GM18519 (cell line): ENCODE data around the gene RASA1.

Experiments used
- ATAC-seq: cut with Tn5 transposase; IDR thresholded peaks from one replicate; pipeline ENCODE4 v1.9.1; 2021; ENCODE audit warnings: mild to moderate bottlenecking, moderate library complexity; ENCODE audit not compliant: unreplicated experiment, low FRiP score

RASA1 gene

DNA sequence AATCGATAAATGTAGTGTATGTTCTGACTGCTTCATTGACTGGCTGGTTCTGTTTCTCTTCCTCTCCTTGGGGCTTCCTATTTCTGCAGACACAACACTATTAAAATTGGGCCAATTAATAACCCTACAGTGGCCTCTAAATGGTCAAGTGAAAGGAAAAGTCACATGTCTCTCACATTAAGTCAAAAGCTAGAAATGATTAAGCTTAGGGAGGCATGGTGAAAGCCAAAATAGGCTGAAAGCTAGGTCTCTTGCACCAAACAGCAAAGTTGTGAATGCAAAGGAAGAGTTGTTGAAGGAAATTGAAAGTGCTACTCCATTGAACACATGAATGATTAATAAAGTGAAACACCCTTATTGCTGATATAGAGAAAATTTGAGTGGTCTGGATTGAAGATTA lies 86.8 kb downstream of the RASA1 start:
- ATAC-seq = no peak

DNA sequence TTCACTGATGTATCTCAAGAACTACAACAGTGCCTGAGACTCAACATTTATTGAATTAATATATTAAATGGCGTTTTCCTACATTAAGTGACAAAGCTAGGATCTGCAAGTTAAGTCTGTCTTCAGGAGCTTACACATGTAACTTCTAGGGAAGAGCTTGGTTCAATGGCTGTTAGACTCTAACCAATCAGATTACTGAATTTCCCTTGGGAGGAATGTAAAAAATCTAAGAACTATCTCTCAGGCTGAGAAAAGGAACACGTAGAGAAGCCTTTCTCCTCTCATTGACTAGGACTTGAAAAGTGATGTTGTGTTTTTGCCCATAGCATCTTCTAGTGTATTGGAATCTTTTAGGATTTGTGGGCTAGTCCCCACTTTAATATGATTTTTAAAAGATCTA lies 91.4 kb downstream of the RASA1 start:
- ATAC-seq = no peak

DNA sequence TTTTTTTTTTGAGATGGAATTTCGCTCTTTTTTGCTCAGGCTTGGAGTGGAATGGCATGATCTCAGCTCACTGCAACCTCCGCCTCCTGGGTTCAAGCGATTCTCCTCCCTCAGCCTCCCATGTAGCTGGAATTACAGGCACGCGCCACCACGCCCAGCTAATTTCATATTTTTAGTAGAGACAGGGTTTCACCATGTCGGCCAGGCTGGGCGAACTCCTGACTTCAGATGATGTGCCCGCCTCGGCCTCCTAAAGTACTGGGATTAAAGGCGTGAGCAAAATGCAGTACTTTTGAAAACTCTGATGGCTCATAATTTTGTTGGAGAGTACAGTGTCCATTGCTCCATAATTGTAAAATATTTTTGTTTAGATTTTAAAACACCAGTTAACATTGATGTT lies 92.4 kb downstream of the RASA1 start:
- ATAC-seq = no peak

DNA sequence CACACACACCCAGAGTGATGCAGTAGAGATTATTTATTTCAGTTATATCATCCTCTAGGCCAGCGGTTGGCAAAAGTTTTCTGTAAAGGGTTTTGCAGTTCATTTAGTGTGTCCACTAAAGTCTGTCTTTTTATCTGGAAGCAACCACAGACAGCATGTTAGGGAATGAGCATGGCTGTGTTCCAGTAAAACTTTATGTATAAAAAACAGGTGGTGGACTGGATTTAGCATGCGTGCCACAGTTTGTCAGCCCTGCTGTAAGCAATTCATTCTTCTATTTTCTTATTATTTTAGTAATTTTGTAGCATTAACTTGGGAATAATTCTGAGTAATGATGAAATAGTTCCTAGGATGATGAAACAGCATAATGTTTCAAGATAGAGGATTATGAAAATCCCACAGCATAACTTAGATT lies 93.4 kb downstream of the RASA1 start:
- ATAC-seq = no peak

DNA sequence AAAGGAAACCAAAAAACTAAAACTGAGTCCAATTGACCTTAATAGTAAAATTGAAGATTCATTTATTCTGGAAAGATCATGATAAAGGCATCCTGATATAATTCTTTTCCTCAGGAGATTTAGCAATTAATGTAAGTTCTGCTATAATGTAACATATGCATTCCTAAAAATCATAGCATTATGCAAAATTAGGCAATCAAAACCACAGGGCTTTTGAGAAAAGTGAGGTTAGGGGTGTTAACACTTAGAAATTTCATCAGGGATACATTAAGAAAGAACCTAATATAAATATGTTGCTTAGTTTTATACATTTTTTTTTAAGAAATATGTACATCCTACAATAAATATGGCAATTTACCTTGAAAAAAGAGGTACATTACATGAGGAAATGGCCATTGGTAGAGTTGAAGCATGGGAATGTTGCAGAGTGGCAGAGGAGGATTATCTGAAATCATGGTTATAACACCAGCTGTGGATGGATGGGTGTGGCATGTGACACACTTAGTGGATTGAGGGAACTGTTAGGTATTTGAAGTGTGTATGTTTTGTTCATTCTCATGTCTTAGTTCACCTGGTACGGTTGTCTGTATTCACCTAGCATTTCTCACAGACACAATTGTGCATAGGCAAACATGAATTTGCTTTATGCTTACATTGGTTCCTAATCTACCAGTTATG lies 94.0 kb downstream of the RASA1 start:
- ATAC-seq = no peak

DNA sequence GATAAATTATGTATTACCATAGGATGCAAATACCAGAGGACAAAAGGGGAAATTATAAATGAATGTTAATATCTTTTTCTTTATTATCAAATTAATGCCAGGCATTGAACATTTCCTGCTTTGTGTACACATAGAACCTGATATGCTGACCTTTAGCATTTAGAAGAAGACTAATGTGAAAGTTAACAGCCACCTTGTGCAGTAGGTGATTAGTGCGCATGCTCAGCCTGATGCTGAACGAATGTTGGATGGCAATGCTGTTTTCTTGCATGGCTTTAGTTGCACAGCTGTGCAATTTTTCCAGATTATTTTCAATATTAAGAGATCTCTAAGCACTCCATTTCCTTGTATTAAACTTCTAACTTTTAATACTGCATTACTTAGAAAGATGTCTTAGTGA lies 99.6 kb downstream of the RASA1 start:
- ATAC-seq = no peak

DNA sequence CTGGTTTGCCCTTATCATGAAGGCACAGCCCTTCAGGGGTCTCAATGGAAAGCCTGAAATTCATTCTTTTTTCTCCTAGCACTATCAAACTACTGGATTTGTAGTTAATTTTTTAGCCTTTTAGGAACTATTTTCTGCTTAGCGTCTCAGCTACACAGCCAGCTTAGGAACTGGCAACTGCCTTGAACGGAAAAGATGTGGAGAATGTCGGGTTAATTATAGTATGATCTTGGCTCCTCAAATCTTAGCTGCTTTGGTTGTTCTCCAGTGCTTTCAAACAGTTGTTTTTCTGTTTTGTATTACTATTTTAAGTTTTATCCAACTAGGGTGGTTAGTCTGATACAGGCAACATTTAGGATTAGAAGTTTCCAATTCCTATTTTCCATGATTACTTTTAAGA lies 100.9 kb downstream of the RASA1 start:
- no peak for ATAC-seq

DNA sequence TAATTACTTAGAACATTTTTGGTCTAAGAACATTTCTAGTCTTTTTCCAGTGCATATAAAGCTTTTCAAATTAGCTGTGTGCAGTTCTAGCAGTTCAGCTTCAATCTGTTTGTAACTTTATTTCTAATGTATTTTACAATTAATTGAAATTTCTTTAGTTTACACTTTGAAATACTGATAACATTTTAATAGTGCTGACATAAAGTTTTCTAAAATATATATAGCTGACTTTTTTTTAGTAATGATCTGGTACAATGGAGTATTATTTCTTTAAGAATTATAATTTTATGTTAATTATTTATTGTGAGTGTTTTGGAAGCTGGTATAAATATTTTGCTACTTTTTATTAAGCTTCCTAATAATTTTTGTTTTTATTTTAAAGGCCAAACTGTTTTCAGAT lies 101.7 kb downstream of the RASA1 start:
- no peak for ATAC-seq

DNA sequence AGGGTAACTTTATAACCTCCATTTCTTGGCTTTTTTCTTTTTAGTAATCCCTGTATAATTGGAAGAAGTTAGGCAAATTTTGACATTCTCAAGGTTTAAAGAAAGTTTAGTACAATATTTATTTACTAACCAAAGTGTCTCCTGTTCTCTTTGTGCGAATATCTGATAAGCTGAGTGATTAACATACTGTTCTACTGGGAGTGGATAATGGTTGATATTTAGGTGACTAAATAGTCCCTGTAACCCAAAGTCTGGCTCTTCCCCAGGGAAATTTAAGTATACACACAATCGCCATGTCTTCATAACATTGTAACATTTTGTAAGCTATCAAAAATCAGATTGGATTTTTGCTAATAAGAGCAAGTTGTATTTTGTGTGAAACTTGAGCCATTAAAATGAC lies 105.0 kb downstream of the RASA1 start:
- ATAC-seq = no peak

DNA sequence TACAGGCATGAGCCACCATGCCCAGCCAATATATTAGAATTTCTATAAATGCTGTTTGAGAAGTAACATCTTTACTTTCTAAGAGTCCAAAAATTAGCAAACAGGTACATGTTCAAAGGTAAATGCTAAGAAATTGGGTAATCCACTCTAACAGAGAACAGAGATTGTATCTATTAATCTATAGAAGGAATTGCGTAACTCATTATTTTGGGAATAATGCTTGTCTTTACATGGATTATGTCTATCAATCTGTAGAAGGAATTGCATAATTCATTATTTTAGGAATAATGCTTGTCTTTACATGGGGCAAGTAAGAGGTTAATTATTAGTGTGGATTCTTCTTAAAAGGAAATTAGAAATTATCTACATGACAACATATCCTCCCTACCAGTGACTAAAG lies 114.5 kb downstream of the RASA1 start:
- ATAC-seq = no peak

DNA sequence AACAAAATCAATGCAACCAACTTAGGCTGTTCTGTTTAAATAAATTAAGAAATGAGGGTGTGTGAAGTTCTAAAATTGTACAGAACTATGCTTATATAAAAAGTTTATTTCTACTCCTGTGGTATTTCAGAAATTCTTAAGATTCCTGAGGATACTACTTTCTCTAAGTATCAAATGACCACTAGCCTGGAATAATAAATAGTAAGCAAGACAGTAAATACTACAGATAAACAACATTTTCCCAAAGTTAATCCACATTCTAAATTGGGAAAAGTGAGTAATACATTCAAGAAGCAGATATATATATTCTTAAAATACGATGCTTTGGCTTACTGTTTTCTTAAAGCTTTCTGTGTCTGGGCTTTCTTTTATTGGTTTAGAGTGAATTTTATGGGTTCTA lies 115.5 kb downstream of the RASA1 start:
- no peak for ATAC-seq

DNA sequence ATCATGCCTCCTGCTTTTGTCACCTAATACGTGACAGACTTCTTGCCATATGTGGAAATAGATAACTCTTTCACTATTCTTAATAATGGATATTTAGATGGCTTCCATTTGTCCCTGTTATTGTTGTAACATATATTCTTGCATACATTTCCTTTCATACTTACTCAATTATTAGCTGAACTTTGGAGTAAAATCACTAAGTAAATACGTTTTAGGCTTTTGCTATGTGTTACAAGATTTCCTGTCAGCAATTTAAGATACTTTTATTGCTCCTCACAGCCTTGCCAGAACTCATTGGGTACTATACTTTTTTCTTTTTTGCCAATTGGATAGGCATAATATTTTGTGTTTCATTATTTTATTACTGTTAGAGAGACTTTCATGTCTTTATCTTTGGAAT lies 118.1 kb downstream of the RASA1 start:
- ATAC-seq = no peak

DNA sequence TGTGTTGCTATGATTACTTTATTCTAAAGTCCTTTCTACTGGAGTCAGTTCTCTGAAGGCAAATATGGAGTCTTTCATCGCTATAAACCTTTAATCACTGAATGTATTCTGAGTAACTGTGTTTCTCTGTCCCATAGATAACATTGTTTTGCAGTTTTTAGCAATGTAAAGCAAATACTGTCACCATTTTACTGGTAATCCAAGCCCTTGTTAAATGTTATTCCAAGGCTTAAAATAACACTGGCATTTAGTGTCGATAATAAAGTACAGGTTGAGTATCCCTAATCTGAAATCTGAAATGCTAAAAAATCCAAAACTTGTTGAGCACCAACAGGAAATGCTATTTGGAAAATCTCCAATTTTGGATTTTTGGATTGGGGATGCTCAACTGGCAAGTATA lies 120.4 kb downstream of the RASA1 start:
- ATAC-seq = no peak

DNA sequence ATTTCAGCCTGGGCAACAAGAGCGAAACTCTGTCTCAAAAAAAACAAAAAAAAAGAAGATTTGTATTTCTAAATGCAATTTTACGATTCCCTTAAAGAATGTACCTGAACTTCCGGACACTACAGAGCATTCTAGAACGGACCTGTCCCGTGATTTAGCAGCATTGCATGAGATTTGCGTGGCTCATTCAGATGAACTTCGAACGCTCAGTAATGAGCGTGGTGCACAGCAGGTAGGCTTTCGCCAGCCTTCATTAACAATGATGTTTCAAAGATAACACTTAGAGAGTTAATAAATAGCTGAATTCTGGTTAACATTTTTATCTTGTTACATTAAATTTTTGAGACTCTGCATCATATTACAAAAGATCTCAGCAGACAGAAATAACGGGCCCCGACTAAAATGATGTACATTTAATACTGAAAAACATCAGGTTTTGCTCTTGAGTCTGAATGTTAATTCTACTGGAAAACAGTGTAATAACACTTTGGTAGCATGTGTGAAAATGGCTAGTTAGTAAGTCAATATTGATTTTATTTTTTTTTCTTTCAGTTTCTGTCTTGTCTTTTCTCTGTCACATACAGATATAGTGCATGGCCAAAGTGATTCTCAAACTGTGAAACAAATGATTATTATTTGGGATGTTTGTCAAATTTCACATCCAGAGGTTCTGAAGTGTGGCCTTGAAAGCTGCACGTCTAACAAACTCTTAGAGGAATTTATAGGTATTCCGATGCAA lies 121.8 kb downstream of the RASA1 start:
- ATAC-seq = no peak

DNA sequence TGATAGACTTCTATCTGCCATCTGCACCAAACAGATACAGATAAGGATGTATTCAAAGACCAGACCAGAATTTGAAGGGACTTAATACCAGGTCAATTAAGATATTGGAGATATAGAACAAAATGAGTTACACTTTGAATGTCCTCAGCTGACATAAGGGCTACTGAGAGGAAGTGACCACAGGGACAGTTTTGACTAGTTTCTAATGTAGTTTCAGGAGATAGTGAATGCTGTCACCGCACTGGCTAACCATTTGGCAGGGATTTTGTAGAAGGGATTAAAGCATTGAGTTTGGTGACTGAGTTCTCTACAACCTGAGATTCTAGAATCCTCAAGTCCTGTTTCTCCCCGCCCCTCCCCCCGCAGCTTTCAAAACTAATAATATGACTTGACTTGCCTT lies 122.4 kb downstream of the RASA1 start:
- no peak for ATAC-seq

DNA sequence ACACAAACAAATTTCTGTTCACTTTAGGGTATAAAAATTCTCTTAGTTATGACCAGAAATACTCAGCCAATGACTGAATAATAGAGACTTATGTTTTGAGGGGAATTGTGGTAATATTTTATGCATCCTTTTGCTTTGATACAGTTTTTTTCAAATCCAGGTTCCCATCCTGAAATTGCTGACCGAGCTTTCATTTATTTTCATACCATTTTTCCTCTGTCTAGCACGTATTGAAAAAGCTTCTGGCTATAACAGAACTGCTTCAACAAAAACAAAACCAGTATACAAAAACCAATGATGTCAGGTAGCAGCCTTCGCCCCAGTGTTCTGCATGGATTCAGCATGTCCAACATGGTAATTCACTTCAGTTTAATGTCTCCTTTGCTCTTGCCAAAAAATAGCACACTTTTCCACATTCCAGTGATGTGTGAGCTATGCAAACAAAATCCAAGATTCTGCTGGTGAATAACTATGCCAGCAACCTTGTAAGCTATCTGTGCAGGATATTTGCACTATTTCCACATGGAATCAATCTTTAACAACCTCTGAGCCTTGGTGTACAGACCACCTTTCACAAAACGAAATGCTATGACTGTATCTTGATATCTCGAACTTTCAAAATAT lies 123.0 kb downstream of the RASA1 start:
- ATAC-seq = no peak

DNA sequence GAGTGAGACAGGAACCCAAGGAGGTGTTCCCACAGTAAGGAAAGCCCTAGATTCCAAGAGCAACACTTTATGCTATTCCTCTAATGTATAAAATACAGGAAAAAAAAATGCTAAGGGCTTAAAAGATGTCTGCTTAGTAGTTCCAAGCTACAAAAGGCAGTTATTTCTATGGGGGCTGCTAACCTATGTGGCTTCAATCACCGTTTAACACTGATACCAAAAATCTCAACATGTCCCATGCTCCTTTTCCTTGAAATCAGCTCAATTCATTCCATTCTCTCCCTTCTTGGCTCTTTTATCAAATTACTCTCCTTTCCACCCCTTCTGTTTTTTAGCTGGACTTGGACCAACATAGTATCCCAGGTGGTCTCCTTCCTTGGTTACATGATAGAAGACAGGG lies 124.5 kb downstream of the RASA1 start:
- no peak for ATAC-seq

DNA sequence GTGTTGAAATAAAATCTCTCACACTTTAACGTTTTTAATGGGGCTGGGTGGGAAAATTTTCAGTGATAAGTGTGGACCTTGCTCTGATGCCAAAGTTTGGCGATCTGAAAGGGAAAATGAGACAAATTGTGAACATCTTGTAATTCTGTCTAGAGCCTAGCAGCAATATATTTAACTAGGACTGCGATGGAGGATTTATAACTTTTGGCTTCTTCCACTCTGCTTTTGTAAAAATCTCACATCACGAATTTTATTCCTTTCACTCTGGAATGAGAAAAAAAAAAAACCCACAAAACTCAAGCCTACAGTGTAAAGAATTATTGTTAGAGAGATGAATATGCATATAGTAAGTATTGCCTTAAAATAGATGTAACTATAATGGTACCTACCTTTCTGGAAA lies 125.1 kb downstream of the RASA1 start:
- no peak for ATAC-seq

DNA sequence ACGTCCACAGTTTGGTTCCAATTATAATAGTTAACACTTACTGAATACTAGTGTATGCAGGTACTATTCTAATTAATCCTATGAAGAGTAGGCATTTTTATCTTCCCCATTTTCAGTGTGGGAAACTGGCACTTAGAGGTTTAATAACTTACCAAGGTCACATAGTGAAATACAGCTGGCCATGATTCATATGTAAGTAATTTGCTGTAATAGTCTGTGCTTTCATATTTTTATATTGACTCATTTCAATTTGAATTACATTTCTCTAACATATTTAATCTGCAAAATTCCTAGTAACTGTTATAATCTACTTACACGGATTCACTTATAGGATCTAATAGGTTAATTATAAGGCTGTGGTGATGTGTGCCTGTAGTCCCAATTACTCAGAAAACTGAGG lies 125.6 kb downstream of the RASA1 start:
- ATAC-seq = no peak

DNA sequence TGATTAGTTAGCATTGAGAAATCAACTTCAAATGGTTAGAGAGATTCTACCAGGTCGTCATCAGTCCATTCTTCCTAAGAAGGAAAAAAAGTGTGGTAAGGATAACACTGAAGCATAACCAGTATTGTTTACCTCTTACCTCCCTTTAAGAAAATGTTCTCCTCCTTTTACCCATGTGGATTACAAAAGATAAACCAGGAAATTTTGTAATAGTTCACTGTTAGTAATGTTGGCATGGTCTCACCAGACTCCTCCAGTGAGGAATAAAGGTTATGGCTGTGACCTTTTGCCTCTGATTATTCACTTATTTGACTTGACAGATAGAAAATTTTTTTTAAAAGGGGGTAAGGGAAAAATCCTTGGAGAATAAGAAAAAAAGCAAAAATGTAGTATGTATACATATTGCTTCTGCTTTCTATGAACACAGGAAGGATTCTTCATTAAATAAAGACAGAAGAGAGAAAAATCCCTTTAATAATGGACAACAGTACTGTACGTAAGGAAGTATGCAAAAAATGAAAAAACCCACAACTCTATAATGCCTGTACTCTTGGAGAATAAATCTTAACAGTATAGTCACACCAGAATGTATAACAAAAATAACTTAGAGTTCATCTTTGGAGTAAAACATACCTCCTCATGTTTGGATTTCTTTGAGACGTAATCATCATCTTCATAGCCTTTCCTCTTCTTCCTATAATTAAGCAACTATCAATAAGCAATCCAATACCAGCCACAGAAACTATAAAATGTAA lies 126.9 kb downstream of the RASA1 start:
- ATAC-seq = no peak

DNA sequence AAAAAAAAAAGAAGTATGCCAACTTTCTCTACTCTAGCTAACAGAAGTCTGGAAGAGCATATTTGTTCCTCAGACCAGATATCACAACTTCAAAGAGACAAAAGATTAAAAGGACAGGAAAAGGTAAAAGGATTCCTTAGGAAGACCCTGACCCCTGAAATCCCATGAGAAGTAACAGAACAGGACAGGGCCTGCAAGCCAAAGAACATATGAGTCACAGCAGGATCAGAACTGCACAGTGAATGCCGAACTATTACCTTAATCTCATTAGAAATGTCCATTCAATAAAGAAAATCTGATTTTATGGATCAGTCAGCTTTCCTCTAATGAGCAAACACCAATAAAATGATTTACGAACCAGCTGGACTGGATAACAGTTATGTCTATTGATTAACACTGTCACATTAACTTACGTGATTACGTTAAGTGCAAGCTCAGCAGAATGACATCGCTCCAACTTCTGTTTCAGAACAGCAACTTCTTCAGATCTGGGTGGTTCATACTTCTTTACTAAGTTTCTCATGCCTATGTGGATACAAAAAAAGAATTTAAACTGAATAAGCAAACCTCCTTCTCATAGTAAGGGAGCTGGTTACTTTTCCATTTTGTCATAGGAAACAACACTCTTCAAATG lies 131.4 kb downstream of the RASA1 start:
- no peak for ATAC-seq
